IMR-90 (cell line): ENCODE results near the gene MYOZ3. TPM values are rescaled to one million over a fixed set of nuclear protein-coding genes. Genes with fewer than 3 reads are reported as not detected.

ENCODE experiments used
- ATAC-seq: fragments of 200-7000 bp; cut with Tn5 transposase; 2 replicates; pipeline ENCODE4 v1.9.1; 2020; ENCODE audit warnings: low read depth, mild to moderate bottlenecking, moderate library complexity
- BruUV-seq: library from RNA; stranded (reverse); fragments of 400-500 nt; replicated peaks from 2 replicates; lab custom pipeline; 2021; lab: Mats Ljungman, UMichigan
- CTCF ChIA-PET: fragments of 300-600 bp; formaldehyde crosslinking; extraction: SDS; loops from one replicate; lab custom pipeline; 2021; ENCODE audit warnings: antibody characterized with exemption; lab: Yijun Ruan, JAX
- POLR2A ChIA-PET: fragments of 300-600 bp; sonication (Branson Sonifier 250); formaldehyde crosslinking; loops from one replicate; lab custom pipeline; 2022; ENCODE audit warnings: antibody characterized with exemption; ENCODE audit not compliant: unreplicated experiment; lab: Charles Lee
- DNase-seq: peaks from one replicate; pipeline ENCODE4 v3.0.0; 2013
- H2AFZ ChIP-seq: replicated peaks from 2 replicates; pipeline ENCODE3; 2013; ENCODE audit warnings: low read length, mild to moderate bottlenecking; ENCODE audit not compliant: poor library complexity
- H2AK5ac ChIP-seq: 2 replicates; pipeline ENCODE4 v1.6.1; 2013; ENCODE audit warnings: low read depth, low read length, inconsistent platforms
- H2AK9ac ChIP-seq: replicated peaks from 2 replicates; pipeline ENCODE3; 2013; ENCODE audit warnings: mild to moderate bottlenecking, low read depth, low read length, moderate library complexity; ENCODE audit not compliant: poor library complexity
- H2BK120ac ChIP-seq: 2 replicates; pipeline ENCODE4 v1.6.1; 2013; ENCODE audit warnings: low read depth, low read length, inconsistent platforms
- H2BK15ac ChIP-seq: 3 replicates; pipeline ENCODE4 v1.6.1; 2013; ENCODE audit warnings: low read depth, low read length, inconsistent platforms
- H2BK20ac ChIP-seq: 2 replicates; pipeline ENCODE4 v1.6.1; 2013; ENCODE audit warnings: low read depth, mild to moderate bottlenecking, inconsistent platforms, low read length, moderate library complexity
- H2BK5ac ChIP-seq: 2 replicates; pipeline ENCODE4 v1.6.1; 2013; ENCODE audit warnings: mild to moderate bottlenecking, low read depth, low read length, inconsistent platforms; ENCODE audit not compliant: poor library complexity, severe bottlenecking
- H3K14ac ChIP-seq: replicated peaks from 2 replicates; pipeline ENCODE4 v1.6.1; 2013; ENCODE audit warnings: low read depth, low read length, inconsistent platforms
- H3K18ac ChIP-seq: 2 replicates; pipeline ENCODE4 v1.6.1; 2013; ENCODE audit warnings: low read depth, low read length, control low read depth
- H3K23ac ChIP-seq: 2 replicates; pipeline ENCODE4 v1.6.1; 2013; ENCODE audit warnings: low read depth, low read length, inconsistent platforms
- H3K27ac ChIP-seq: 2 replicates; pipeline ENCODE4 v1.5.1; 2013; ENCODE audit warnings: mild to moderate bottlenecking, control low read depth, low read length; ENCODE audit not compliant: insufficient read depth
- H3K27me3 ChIP-seq: 2 replicates; pipeline ENCODE4 v1.6.1; 2013; ENCODE audit warnings: low read length; ENCODE audit not compliant: control insufficient read depth, insufficient read depth
- H3K36me3 ChIP-seq: 2 replicates; pipeline ENCODE4 v1.6.1; 2013; ENCODE audit warnings: low read length, mixed read lengths; ENCODE audit not compliant: control insufficient read depth, insufficient read depth
- H3K4ac ChIP-seq: 2 replicates; pipeline ENCODE4 v1.6.1; 2013; ENCODE audit warnings: low read depth, low read length, inconsistent platforms
- H3K4me1 ChIP-seq: 2 replicates; pipeline ENCODE4 v1.6.1; 2013; ENCODE audit warnings: low read length, mixed read lengths; ENCODE audit not compliant: control insufficient read depth, insufficient read depth
- H3K4me2 ChIP-seq: 2 replicates; pipeline ENCODE4 v1.6.1; 2013; ENCODE audit warnings: low read depth, mild to moderate bottlenecking, control low read depth, low read length, moderate library complexity
- H3K4me3 ChIP-seq: 2 replicates; pipeline ENCODE4 v1.5.1; 2013; ENCODE audit warnings: low read depth, mild to moderate bottlenecking, control low read depth, low read length, moderate library complexity; ENCODE audit not compliant: insufficient read depth
- H3K56ac ChIP-seq: 2 replicates; pipeline ENCODE4 v1.6.1; 2013; ENCODE audit warnings: low read length, inconsistent platforms; ENCODE audit not compliant: insufficient read depth; ENCODE audit errors: extremely low read depth
- H3K79me1 ChIP-seq, 2 experiments: 2 replicates each; pipeline ENCODE4 v1.6.1; 2013; ENCODE audit warnings: low read length in 2 of 2, inconsistent platforms in 1 of 2, low read depth in 1 of 2
- H3K9ac ChIP-seq: 2 replicates; pipeline ENCODE4 v1.6.1; 2013; ENCODE audit warnings: low read depth, low read length, control low read depth
- H3K9me1 ChIP-seq: 2 replicates; pipeline ENCODE4 v1.6.1; 2013; ENCODE audit warnings: low read length, inconsistent platforms; ENCODE audit not compliant: insufficient read depth
- H3K9me3 ChIP-seq: 2 replicates; pipeline ENCODE4 v1.6.1; 2013; ENCODE audit warnings: low read length; ENCODE audit not compliant: control insufficient read depth, insufficient read depth
- H4K20me1 ChIP-seq: 2 replicates; pipeline ENCODE4 v1.6.1; 2013; ENCODE audit warnings: low read length, inconsistent platforms; ENCODE audit not compliant: insufficient read depth
- H4K5ac ChIP-seq: 2 replicates; pipeline ENCODE4 v1.6.1; 2013; ENCODE audit warnings: mild to moderate bottlenecking, low read depth, low read length, control low read depth
- H4K8ac ChIP-seq, 2 experiments: 2 replicates each; pipeline ENCODE4 v1.6.1; 2013; ENCODE audit warnings: low read depth in 2 of 2, low read length in 2 of 2, control low read depth in 1 of 2, inconsistent platforms in 1 of 2
- H4K91ac ChIP-seq: 2 replicates; pipeline ENCODE4 v1.6.1; 2013; ENCODE audit warnings: low read depth, low read length, inconsistent platforms; ENCODE audit not compliant: insufficient read depth
- CHD1 ChIP-seq: IDR thresholded peaks from 2 replicates; pipeline ENCODE4 v1.6.1; 2012; ENCODE audit warnings: low read depth, low read length, improper control_type of control experiment
- CTCF ChIP-seq: conservative IDR thresholded peaks from 2 replicates; pipeline ENCODE4 v1.5.1; 2012; ENCODE audit warnings: mild to moderate bottlenecking, low read depth, low read length, improper control_type of control experiment
- ELK1 ChIP-seq: fragments of 150-350 bp; IDR thresholded peaks from 2 replicates; pipeline ENCODE4 v1.6.1; 2016; ENCODE audit warnings: low read depth, mild to moderate bottlenecking, low read length, moderate library complexity, borderline replicate concordance
- FOS ChIP-seq: fragments of 150-350 bp; IDR thresholded peaks from 2 replicates; pipeline ENCODE4 v1.6.1; 2016; ENCODE audit warnings: low read depth, low read length
- NFE2L2 ChIP-seq: fragments of 150-350 bp; IDR thresholded peaks from 2 replicates; pipeline ENCODE4 v1.6.1; 2016; ENCODE audit warnings: low read depth, mild to moderate bottlenecking, low read length
- POLR2A ChIP-seq: IDR thresholded peaks from 2 replicates; pipeline ENCODE4 v1.6.1; 2012; ENCODE audit warnings: mild to moderate bottlenecking, low read depth, low read length
- WGBS, 2 experiments: methylation state at CpG; one replicate each; pipeline versions ENCODE4 v1.1.5 to v1.1.7; 2013; ENCODE audit warnings: missing lambda C conversion rate in 2 of 2; ENCODE audit not compliant: insufficient read length in 1 of 2; ENCODE audit errors: extremely low coverage in 2 of 2; 5-methylcytosine and 5-hydroxymethylcytosine counted together
- dilution Hi-C: fragments of 300-500 bp; cut with HindIII; formaldehyde crosslinking; loops from one replicate; pipeline ENCODE4 v1.14.3; 2018; ENCODE audit warnings: low sequenced_read_pairs; ENCODE audit not compliant: unreplicated experiment
- in situ Hi-C: fragments of 300-500 bp; cut with MboI; formaldehyde crosslinking; loops from 3 replicates; pipeline ENCODE4 v1.14.3; 2019; ENCODE audit warnings: low sequenced_read_pairs, inconsistent platforms, mixed read lengths
- intact Hi-C: fragments of 100-400 bp; cut with micrococcal nuclease; formaldehyde crosslinking; loops from 2 replicates; pipeline ENCODE4 v1.10.0; 2022
- polyA plus RNA-seq, 3 experiments: library from polyadenylated mRNA; depleted of rRNA; stranded (reverse); fragments of >200 nt; gene quantifications; 2 replicates each; pipeline ENCODE4 v1.2.3, GENCODE V29; 2012; ENCODE audit warnings: low replicate concordance in 1 of 3
- total RNA-seq: library from RNA; depleted of rRNA; stranded (reverse); fragments of >200 nt; gene quantifications from 2 replicates; pipeline ENCODE4 v1.2.3, GENCODE V29; 2012

Gene MYOZ3
- total and polyA plus RNA-seq, 2 of the 4 experiments (the other 2 are of a cell fraction): under 0.01 to 0.24 TPM

GRCh38 chr5:150706776-150707390 lies 45.8 kb downstream of the MYOZ3 start:
- no peak overlapping the region for H2BK15ac ChIP-seq
- intact Hi-C loops: no loop called here
- H3K27me3 ChIP-seq: no peaks in the 10 kb centered on the region
- H3K79me1 ChIP-seq: no peaks in the 10 kb centered on the region
- ChIA-PET POLR2A (no interaction called here), CTCF (no interaction called here)
- no peak overlapping the region for H4K8ac ChIP-seq
- no peak overlapping the region for H3K27ac ChIP-seq
- in situ Hi-C loops: no loop called here
- dilution Hi-C loops: no loop called here
- no peak overlapping the region for H4K91ac ChIP-seq
- no TSS peak for BruUV-seq
- no peaks in the 10 kb centered on the region for H3K9me3 ChIP-seq
- no peak overlapping the region for H2BK120ac ChIP-seq
- ATAC-seq (no peak), DNase-seq (no peak)
- no peak overlapping the region for H2BK20ac ChIP-seq
- no peak overlapping the region for H3K56ac ChIP-seq
- H3K4me2 ChIP-seq: no peak overlapping the region
- H3K9ac ChIP-seq: no peak overlapping the region
- H3K9me1 ChIP-seq: no peaks in the 10 kb centered on the region
- no peak overlapping the region for H4K5ac ChIP-seq
- no peak overlapping the region for H3K23ac ChIP-seq
- no peaks in the 10 kb centered on the region for H4K20me1 ChIP-seq
- WGBS, 2 experiments: no CpG with 5 or more reads among the region's 4 CpGs
- H3K18ac ChIP-seq: no peak overlapping the region
- no peak overlapping the region for H3K4me3 ChIP-seq
- no peak overlapping the region for H2AK5ac ChIP-seq
- no peak overlapping the region for H3K4ac ChIP-seq
- no peak for TF ChIP-seq ELK1
- no peak for TF ChIP-seq NFE2L2
- no peak for TF ChIP-seq CTCF
- TF ChIP-seq POLR2A: no peak
- TF ChIP-seq CHD1: no peak
- TF ChIP-seq FOS: no peak
- no peaks in the 10 kb centered on the region for H3K4me1 ChIP-seq
- H3K36me3 ChIP-seq: peaks cover 12% of the 10 kb centered on the region
- no peak overlapping the region for H3K14ac ChIP-seq
- H2AFZ ChIP-seq: no peak overlapping the region
- no peak overlapping the region for H2BK5ac ChIP-seq
- no peak overlapping the region for H2AK9ac ChIP-seq
